Measurements from ENCODE around the gene SPOP. TPM values are rescaled to one million over a fixed set of nuclear protein-coding genes. Genes with fewer than 3 reads are reported as not detected.

The SPOP gene
- total and polyA plus RNA-seq, 2 experiments from 2014 or later = 13.9 to 18.6 TPM

GRCh38 chr17:49621946-49622529 is 55.9 kb downstream of the SPOP start (continued):
- TF ChIP-seq REST (IDR thresholded peaks at IDR 0.05; ENCODE audit: unreplicated experiment) (no peak), CREB1 (CRISPR knock-in tag; IDR thresholded peaks at IDR 0.05; ENCODE audit: low read depth) (no peak), NANOG (IDR thresholded peaks at IDR 0.05; ENCODE audit: borderline replicate concordance) (no peak), ETS1 (IDR thresholded peaks at IDR 0.05) (no peak), POLR2AphosphoS5 (IDR thresholded peaks at IDR 0.05; ENCODE audit: low read depth) (no peak), STAT1 (IDR thresholded peaks at IDR 0.05; ENCODE audit: unreplicated experiment) (no peak), JUNB (IDR thresholded peaks at IDR 0.05; ENCODE audit: unreplicated experiment) (no peak), ZNF331 (CRISPR knock-in tag; IDR thresholded peaks at IDR 0.05; ENCODE audit: low read depth) (no peak), EZH2phosphoT487 (IDR thresholded peaks at IDR 0.05; ENCODE audit: unreplicated experiment) (no peak), ZNF114 (CRISPR knock-in tag; IDR thresholded peaks at IDR 0.05) (no peak)

GRCh38 chr17:49621420-49621819 is 56.5 kb downstream of the SPOP start:
- no peak overlapping the region for H3K27ac ChIP-seq (ENCODE audit: low read depth)
- H4K20me1 ChIP-seq (replicated peaks; ENCODE audit: insufficient read depth) = no peaks in the 10 kb centered on the region; the same call in none of the 2 replicates
- no peaks in the 10 kb centered on the region for H3K4me1 ChIP-seq (ENCODE audit: insufficient read depth)
- H3K27me3 ChIP-seq (ENCODE audit: insufficient read depth) = no peaks in the 10 kb centered on the region
- no peaks in the 10 kb centered on the region for H3K27me3 Mint-ChIP-seq (ENCODE audit: insufficient read depth, low read depth, poor library complexity)
- no peaks in the 10 kb centered on the region for H3F3A ChIP-seq (replicated peaks; ENCODE audit: low read depth)
- H2AFZ ChIP-seq = no peak overlapping the region
- no peak overlapping the region for H3K4me2 ChIP-seq
- H3K4me1 Mint-ChIP-seq = no peaks in the 10 kb centered on the region
- peaks cover 10% of the 10 kb centered on the region; the same call in 1 of the 2 replicates for H3K36me3 ChIP-seq (ENCODE audit: insufficient read depth)
- no peaks in the 10 kb centered on the region for H3K9me3 Mint-ChIP-seq
- peaks cover 27% of the 10 kb centered on the region for H3K36me3 Mint-ChIP-seq (ENCODE audit: low read depth)
- DNase-seq (ENCODE audit: low spot score) (no peak), ATAC-seq (no peak)
- no peak overlapping the region for H3K27ac Mint-ChIP-seq
- H3K4me3 Mint-ChIP-seq = no peak overlapping the region
- no peak overlapping the region for H3K4me3 ChIP-seq
- H3K9me2 ChIP-seq (ENCODE audit: insufficient read depth) = no peaks in the 10 kb centered on the region
- H3K79me2 ChIP-seq (replicated peaks; ENCODE audit: insufficient read depth) = peaks cover 11% of the 10 kb centered on the region; the same call in 1 of the 2 replicates
- TF ChIP-seq ETS1 (IDR thresholded peaks at IDR 0.05) (no peak), STAT1 (IDR thresholded peaks at IDR 0.05; ENCODE audit: unreplicated experiment) (no peak), ZNF462 (CRISPR knock-in tag; IDR thresholded peaks at IDR 0.05) (no peak), EZH2 (IDR thresholded peaks at IDR 0.05; ENCODE audit: low read depth, unreplicated experiment) (no peak)

All from GM23338 (cell line).